HG02840 (cell line): ENCODE results near the gene COL23A1.

Experiments
- ATAC-seq: cut with Tn5 transposase; IDR thresholded peaks from one replicate; pipeline ENCODE4 v1.9.1; 2021; ENCODE audit warnings: mild to moderate bottlenecking, moderate library complexity, moderate number of reproducible peaks; ENCODE audit not compliant: unreplicated experiment, low FRiP score

The COL23A1 gene

GRCh38 chr5:178560911-178561310, 29.3 kb downstream of the COL23A1 start:
- no peak for ATAC-seq

GRCh38 chr5:178557416-178557815, 32.8 kb downstream of the COL23A1 start:
- ATAC-seq, result no peak

- ATAC-seq, result no peak
These were observed 34.4 kb downstream of the COL23A1 start for GRCh38 chr5:178555771-178556211.

GRCh38 chr5:178555005-178555404, 35.2 kb downstream of the COL23A1 start:
- no peak for ATAC-seq

GRCh38 chr5:178554311-178554710, 35.9 kb downstream of the COL23A1 start:
- ATAC-seq, result no peak

- no peak for ATAC-seq
These were observed 36.7 kb downstream of the COL23A1 start for GRCh38 chr5:178553517-178553916.

- no peak for ATAC-seq
These were observed 38.7 kb downstream of the COL23A1 start for GRCh38 chr5:178551468-178551867.

- ATAC-seq, result no peak
These were observed 39.1 kb downstream of the COL23A1 start for GRCh38 chr5:178551059-178551458.

GRCh38 chr5:178548746-178549145, 41.4 kb downstream of the COL23A1 start:
- ATAC-seq, result no peak

- ATAC-seq, result no peak
These were observed 42.3 kb downstream of the COL23A1 start for GRCh38 chr5:178547753-178548415.

GRCh38 chr5:178547052-178547666, 43.0 kb downstream of the COL23A1 start:
- no peak for ATAC-seq

- ATAC-seq, result no peak
These were observed 43.5 kb downstream of the COL23A1 start for GRCh38 chr5:178546675-178547033.

GRCh38 chr5:178545941-178546674, 44.1 kb downstream of the COL23A1 start:
- ATAC-seq, result no peak

- ATAC-seq, result no peak
These were observed 45.0 kb downstream of the COL23A1 start for GRCh38 chr5:178545176-178545575.

- no peak for ATAC-seq
These were observed 45.9 kb downstream of the COL23A1 start for GRCh38 chr5:178544166-178544834.

GRCh38 chr5:178542455-178542854, 47.7 kb downstream of the COL23A1 start:
- no peak for ATAC-seq

- no peak for ATAC-seq
These were observed 49.7 kb downstream of the COL23A1 start for GRCh38 chr5:178540526-178540925.

GRCh38 chr5:178538741-178539229, 51.4 kb downstream of the COL23A1 start:
- ATAC-seq, result no peak

- ATAC-seq, result no peak
These were observed 52.5 kb downstream of the COL23A1 start for GRCh38 chr5:178537467-178538371.
